SK-N-SH treated with all-trans-retinoic acid at 6 μM for 48 hours (cell line): ENCODE measurements around the gene TMIGD3.

ENCODE experiments used
- ARNTL ChIP-seq: fragments of 450-650 bp; formaldehyde crosslinking; IDR thresholded peaks from 2 replicates; pipeline ENCODE4 v1.5.0; 2020; ENCODE audit warnings: low read depth, mild to moderate bottlenecking, moderate library complexity, borderline replicate concordance
- CSDC2 ChIP-seq: fragments of 250-450 bp; sonication (Bioruptor Pico); IDR thresholded peaks from 2 replicates; pipeline ENCODE4 v1.5.0; 2020; ENCODE audit warnings: mild to moderate bottlenecking, moderate library complexity
- CSRNP3 ChIP-seq: fragments of 250-450 bp; sonication (Bioruptor Pico); IDR thresholded peaks from 2 replicates; pipeline ENCODE4 v1.5.1; 2021; ENCODE audit warnings: mild to moderate bottlenecking, moderate library complexity
- GLIS3 ChIP-seq: fragments of 250-450 bp; sonication (Bioruptor Pico); IDR thresholded peaks from 2 replicates; pipeline ENCODE4 v1.5.0; 2020; ENCODE audit warnings: mild to moderate bottlenecking, moderate library complexity
- OSR1 ChIP-seq: fragments of 250-450 bp; sonication (Bioruptor Pico); IDR thresholded peaks from 2 replicates; pipeline ENCODE4 v1.8.0; 2022; ENCODE audit warnings: moderate library complexity, mild to moderate bottlenecking, inconsistent platforms
- PPARA ChIP-seq: fragments of 250-450 bp; sonication (Bioruptor Pico); IDR thresholded peaks from 2 replicates; pipeline ENCODE4 v1.5.0; 2020; ENCODE audit warnings: mild to moderate bottlenecking, borderline replicate concordance
- TCF4 ChIP-seq: fragments of 250-450 bp; sonication (Bioruptor Pico); IDR thresholded peaks from 2 replicates; pipeline ENCODE4 v1.8.0; 2021; ENCODE audit warnings: mild to moderate bottlenecking, moderate library complexity, borderline replicate concordance
- ZFP3 ChIP-seq: fragments of 250-450 bp; sonication (Bioruptor Pico); IDR thresholded peaks from 2 replicates; pipeline ENCODE4 v1.5.0; 2020; ENCODE audit warnings: mild to moderate bottlenecking, moderate library complexity
- ZNF70 ChIP-seq: fragments of 450-650 bp; formaldehyde crosslinking; IDR thresholded peaks from 2 replicates; pipeline ENCODE4 v1.5.0; 2020; ENCODE audit warnings: mild to moderate bottlenecking, moderate library complexity
- ZNF8 ChIP-seq: fragments of 450-650 bp; formaldehyde crosslinking; IDR thresholded peaks from 2 replicates; pipeline ENCODE4 v1.5.0; 2020; ENCODE audit warnings: mild to moderate bottlenecking, moderate library complexity
- TF ChIP-seq, protein P1 (sequence below): fragments of 250-450 bp; sonication (Bioruptor Pico); IDR thresholded peaks from 2 replicates; pipeline ENCODE4 v1.5.0; 2020; ENCODE audit warnings: mild to moderate bottlenecking, moderate library complexity
- TF ChIP-seq, protein P2 (sequence below): fragments of 250-450 bp; sonication (Bioruptor Pico); IDR thresholded peaks from 2 replicates; pipeline ENCODE4 v1.8.0; 2020; ENCODE audit warnings: mild to moderate bottlenecking, moderate library complexity, borderline replicate concordance

DNA sequence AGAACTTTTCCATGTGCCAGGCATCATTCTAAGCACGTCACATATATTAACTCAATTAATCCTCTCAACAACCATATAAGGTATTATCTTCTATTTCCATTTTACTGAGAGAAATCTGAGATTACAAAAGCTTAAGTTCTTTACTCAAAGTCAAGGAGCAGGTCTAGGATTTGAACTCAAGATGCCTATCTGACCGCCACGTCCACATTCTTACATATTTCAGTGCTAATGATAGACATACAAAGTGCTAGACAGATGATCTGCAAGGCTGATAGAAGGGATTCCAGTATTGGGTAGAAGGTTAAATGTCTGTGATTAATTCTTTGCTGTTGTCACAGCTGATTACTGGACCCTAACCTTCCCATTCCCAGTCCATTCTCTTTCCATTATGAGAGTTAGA, 49.7 kb downstream of the TMIGD3 start:
- TF ChIP-seq ZFP3 (CRISPR knock-in tag), result no peak
- TF ChIP-seq PPARA (CRISPR knock-in tag), result no peak
- no peak for TF ChIP-seq CSRNP3 (CRISPR knock-in tag)
- no peak for TF ChIP-seq TCF4
- TF ChIP-seq OSR1 (CRISPR knock-in tag), result no peak
- no peak for TF ChIP-seq ZNF70
- no peak for TF ChIP-seq ARNTL (CRISPR knock-in tag)
- TF ChIP-seq, protein P1, sequence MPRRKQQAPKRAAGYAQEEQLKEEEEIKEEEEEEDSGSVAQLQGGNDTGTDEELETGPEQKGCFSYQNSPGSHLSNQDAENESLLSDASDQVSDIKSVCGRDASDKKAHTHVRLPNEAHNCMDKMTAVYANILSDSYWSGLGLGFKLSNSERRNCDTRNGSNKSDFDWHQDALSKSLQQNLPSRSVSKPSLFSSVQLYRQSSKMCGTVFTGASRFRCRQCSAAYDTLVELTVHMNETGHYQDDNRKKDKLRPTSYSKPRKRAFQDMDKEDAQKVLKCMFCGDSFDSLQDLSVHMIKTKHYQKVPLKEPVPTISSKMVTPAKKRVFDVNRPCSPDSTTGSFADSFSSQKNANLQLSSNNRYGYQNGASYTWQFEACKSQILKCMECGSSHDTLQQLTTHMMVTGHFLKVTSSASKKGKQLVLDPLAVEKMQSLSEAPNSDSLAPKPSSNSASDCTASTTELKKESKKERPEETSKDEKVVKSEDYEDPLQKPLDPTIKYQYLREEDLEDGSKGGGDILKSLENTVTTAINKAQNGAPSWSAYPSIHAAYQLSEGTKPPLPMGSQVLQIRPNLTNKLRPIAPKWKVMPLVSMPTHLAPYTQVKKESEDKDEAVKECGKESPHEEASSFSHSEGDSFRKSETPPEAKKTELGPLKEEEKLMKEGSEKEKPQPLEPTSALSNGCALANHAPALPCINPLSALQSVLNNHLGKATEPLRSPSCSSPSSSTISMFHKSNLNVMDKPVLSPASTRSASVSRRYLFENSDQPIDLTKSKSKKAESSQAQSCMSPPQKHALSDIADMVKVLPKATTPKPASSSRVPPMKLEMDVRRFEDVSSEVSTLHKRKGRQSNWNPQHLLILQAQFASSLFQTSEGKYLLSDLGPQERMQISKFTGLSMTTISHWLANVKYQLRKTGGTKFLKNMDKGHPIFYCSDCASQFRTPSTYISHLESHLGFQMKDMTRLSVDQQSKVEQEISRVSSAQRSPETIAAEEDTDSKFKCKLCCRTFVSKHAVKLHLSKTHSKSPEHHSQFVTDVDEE (CRISPR knock-in tag), result no peak
- TF ChIP-seq, protein P2, sequence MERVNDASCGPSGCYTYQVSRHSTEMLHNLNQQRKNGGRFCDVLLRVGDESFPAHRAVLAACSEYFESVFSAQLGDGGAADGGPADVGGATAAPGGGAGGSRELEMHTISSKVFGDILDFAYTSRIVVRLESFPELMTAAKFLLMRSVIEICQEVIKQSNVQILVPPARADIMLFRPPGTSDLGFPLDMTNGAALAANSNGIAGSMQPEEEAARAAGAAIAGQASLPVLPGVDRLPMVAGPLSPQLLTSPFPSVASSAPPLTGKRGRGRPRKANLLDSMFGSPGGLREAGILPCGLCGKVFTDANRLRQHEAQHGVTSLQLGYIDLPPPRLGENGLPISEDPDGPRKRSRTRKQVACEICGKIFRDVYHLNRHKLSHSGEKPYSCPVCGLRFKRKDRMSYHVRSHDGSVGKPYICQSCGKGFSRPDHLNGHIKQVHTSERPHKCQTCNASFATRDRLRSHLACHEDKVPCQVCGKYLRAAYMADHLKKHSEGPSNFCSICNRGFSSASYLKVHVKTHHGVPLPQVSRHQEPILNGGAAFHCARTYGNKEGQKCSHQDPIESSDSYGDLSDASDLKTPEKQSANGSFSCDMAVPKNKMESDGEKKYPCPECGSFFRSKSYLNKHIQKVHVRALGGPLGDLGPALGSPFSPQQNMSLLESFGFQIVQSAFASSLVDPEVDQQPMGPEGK (CRISPR knock-in tag), result no peak
- TF ChIP-seq CSDC2 (CRISPR knock-in tag), result no peak
- TF ChIP-seq GLIS3 (CRISPR knock-in tag), result no peak
- no peak for TF ChIP-seq ZNF8 (CRISPR knock-in tag)
